ENCODE measurements around the gene GGA1. TPM values are rescaled to one million over a fixed set of nuclear protein-coding genes. Genes with fewer than 3 reads are reported as not detected.
A peak's percentile ranks its signal among the peaks of the same experiment; 100 is the strongest.

The GGA1 gene, protein sequence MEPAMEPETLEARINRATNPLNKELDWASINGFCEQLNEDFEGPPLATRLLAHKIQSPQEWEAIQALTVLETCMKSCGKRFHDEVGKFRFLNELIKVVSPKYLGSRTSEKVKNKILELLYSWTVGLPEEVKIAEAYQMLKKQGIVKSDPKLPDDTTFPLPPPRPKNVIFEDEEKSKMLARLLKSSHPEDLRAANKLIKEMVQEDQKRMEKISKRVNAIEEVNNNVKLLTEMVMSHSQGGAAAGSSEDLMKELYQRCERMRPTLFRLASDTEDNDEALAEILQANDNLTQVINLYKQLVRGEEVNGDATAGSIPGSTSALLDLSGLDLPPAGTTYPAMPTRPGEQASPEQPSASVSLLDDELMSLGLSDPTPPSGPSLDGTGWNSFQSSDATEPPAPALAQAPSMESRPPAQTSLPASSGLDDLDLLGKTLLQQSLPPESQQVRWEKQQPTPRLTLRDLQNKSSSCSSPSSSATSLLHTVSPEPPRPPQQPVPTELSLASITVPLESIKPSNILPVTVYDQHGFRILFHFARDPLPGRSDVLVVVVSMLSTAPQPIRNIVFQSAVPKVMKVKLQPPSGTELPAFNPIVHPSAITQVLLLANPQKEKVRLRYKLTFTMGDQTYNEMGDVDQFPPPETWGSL
- polyA plus RNA-seq (2013, experiment 1 of 4) = 64.5 TPM
- 66.6 TPM for polyA plus RNA-seq (2013, experiment 2 of 4)
- 51.9 TPM for polyA plus RNA-seq (2013, experiment 3 of 4)
- 56.1 TPM for polyA plus RNA-seq (2013, experiment 4 of 4)

DNA sequence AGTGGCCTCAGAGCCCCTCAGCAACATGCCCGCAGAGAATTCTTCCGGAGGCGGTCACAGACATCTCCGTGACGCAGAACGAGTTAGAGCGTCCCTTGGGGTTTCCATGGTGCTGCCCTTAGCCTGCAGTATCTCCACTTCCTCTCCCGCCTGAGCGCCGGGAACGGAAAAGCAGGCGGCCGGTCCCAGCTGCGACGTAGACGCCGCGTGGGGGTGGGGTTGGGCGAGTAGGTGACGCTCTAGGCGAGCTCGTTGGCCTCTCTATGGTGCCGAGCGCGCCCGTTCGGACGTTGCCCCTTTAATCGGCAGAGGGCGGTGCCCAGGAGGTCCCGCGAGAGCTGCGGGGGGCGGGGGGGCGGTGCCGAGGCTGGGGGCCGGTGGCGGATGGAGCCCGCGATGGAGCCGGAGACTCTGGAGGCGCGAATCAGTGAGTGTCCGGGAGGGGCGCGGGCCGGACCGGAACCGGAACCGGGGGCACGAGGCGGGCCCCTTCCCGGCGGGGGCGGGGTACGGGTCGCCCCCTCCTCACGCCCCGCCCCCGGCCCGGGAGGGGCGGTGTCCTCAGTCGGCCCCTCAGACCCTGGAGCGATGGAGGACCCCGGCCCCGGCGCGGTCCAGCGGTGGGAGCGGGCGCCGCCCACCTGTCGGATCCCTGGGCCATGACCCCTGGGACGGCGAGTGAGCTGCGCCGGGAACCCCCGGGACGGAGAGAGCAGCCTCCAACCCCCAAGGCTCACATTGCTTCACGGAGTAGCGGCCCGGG is at the start of gene GGA1:
Gene GGA1 (plus strand): TSS at position 358 of the 763 bp plus-strand sequence. CDS start 27 bp downstream, at position 385.
- Histone ChIP-seq H3K27me3 (ENCODE audit: control insufficient read depth, insufficient read depth, low read length, poor library complexity, severe bottlenecking) (no peaks in the 10 kb centered on the region), H3K36me3 (ENCODE audit: control insufficient read depth, insufficient read depth, low read length) (no peaks in the 10 kb centered on the region), H3K4me1 (ENCODE audit: control insufficient read depth, insufficient read depth, low read length) (peaks cover 9% of the 10 kb centered on the region), H3K4me3 (ENCODE audit: insufficient read depth, low read depth, low read length) (peak within 1 kb of the TSS; percentile 82), H3K27ac (ENCODE audit: insufficient read depth, low read depth, low read length, poor library complexity, severe bottlenecking) (peak within 1 kb of the TSS; percentile 98), H3K9me3 (ENCODE audit: control insufficient read depth, low read length) (no peaks in the 10 kb centered on the region)
- 0% methylated on average over 82 of the region's 82 CpGs for WGBS, 2 experiments

DNA sequence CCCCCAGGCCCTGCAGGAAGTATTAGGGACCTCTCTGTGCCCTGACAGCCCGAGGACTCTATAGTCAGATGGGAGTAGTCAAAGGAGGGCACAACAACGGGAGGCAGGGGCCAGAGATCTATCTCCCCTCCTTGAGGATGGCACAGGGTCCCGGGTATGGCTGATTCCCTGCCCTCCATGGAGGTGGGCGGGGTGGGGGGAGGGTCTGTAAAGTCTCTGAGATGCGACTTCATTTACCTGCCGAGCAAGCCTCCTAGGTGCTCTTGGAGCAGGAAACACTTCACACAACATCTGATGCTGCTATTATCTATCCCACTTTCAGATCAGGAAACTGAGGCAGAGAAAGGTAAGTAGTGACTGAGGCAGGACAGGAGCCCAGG is 49.1 kb upstream of the GGA1 start:
- Histone ChIP-seq H3K4me3 (ENCODE audit: insufficient read depth, low read depth, low read length) (no peak overlapping the region), H3K27me3 (ENCODE audit: control insufficient read depth, insufficient read depth, low read length, poor library complexity, severe bottlenecking) (peaks cover 30% of the 10 kb centered on the region), H3K27ac (ENCODE audit: insufficient read depth, low read depth, low read length, poor library complexity, severe bottlenecking) (no peak overlapping the region), H3K4me1 (ENCODE audit: control insufficient read depth, insufficient read depth, low read length) (peaks cover 24% of the 10 kb centered on the region), H3K36me3 (ENCODE audit: control insufficient read depth, insufficient read depth, low read length) (no peaks in the 10 kb centered on the region), H3K9me3 (ENCODE audit: control insufficient read depth, low read length) (no peaks in the 10 kb centered on the region)
- WGBS, 2 experiments = 54 to 56% methylated on average over 6 of the region's 6 CpGs

DNA sequence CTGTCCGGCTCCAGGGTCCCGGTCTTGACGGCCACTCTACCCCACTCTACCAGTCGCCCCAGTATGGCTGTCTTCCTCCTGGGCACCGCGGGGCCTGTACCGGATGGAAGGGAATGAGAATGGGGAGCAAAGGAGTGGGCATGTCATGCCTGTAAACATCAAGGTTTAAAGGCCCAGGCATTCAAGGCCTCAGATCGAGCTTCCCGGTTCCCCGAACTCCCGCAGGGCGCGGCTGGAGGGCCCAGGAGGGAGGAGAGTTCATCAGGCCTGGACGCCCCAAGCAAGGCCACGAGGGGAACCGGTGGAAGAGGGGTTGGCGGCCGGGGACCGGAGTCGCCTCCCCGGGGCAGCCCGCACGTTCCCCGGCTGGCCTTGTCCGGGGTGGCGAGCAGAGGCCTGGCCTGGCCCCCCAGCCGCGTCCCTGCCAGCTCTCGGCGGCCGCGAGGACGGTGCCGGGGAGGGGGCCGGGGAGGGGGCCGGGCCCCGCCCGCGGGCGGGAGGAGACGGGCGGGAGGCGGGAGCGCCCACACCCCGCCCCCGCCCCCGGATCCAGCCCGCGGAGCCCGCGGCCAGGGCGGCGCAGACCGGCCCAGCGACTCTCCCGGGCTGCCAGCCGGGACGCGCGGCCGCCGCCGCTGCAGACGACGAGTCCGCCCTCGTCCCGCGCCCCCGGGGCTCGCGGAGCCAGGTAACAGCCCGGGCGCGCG is 48.6 kb upstream of the GGA1 start, which contains the start of gene CDC42EP1:
Gene CDC42EP1 (plus strand): TSS at position 580 of the 707 bp plus-strand sequence. CDS start 5,870 bp downstream, outside the sequence.
- H3K27me3 ChIP-seq (ENCODE audit: control insufficient read depth, insufficient read depth, low read length, poor library complexity, severe bottlenecking) = peaks cover 30% of the 10 kb centered on the region
- peaks cover 24% of the 10 kb centered on the region for H3K4me1 ChIP-seq (ENCODE audit: control insufficient read depth, insufficient read depth, low read length)
- H3K9me3 ChIP-seq (ENCODE audit: control insufficient read depth, low read length) = no peaks in the 10 kb centered on the region
- H3K36me3 ChIP-seq (ENCODE audit: control insufficient read depth, insufficient read depth, low read length) = no peaks in the 10 kb centered on the region
- 4% methylated on average over 76 of the region's 76 CpGs for WGBS, 2 experiments
- no peak within 1 kb of the TSS for H3K27ac ChIP-seq (ENCODE audit: insufficient read depth, low read depth, low read length, poor library complexity, severe bottlenecking)
- peak within 1 kb of the TSS; percentile 50 for H3K4me3 ChIP-seq (ENCODE audit: insufficient read depth, low read depth, low read length)

DNA sequence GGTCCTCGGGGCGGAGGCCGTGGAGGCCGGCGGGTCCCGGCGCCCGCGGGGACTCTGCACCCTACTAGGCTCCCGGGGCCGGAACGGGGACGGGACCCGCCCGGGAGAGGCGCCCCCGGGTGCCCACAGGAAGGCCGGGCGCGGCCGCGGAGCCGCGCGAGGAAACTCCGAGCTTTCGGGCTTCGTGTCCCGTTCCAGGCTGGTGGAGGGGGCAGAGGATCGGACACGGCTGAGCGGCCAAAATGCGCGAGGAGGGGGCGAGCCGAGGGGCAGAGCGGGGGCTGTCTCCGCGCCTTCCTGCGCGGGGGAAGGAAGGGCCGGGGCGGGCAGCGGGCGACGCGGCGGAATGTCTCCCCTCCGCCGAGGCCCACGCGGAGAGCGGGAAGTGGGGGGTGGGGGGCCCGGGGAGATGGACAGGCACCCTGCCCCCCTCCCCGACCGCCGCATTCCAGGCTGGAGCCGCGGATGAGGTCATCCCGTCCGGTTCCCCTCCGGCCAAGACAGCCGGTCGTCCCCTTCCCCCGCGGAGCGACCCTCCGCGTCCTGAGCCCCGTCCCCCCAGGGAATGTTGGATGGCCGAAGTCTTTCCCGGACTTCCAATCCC is 47.9 kb upstream of the GGA1 start:
- H3K4me3 ChIP-seq (ENCODE audit: insufficient read depth, low read depth, low read length) = peak overlapping the region; percentile 50
- no peak overlapping the region for H3K27ac ChIP-seq (ENCODE audit: insufficient read depth, low read depth, low read length, poor library complexity, severe bottlenecking)
- H3K9me3 ChIP-seq (ENCODE audit: control insufficient read depth, low read length) = no peaks in the 10 kb centered on the region
- peaks cover 30% of the 10 kb centered on the region for H3K27me3 ChIP-seq (ENCODE audit: control insufficient read depth, insufficient read depth, low read length, poor library complexity, severe bottlenecking)
- WGBS, 2 experiments = 1% methylated on average over 72 of the region's 72 CpGs
- H3K4me1 ChIP-seq (ENCODE audit: control insufficient read depth, insufficient read depth, low read length) = peaks cover 24% of the 10 kb centered on the region
- no peaks in the 10 kb centered on the region for H3K36me3 ChIP-seq (ENCODE audit: control insufficient read depth, insufficient read depth, low read length)

DNA sequence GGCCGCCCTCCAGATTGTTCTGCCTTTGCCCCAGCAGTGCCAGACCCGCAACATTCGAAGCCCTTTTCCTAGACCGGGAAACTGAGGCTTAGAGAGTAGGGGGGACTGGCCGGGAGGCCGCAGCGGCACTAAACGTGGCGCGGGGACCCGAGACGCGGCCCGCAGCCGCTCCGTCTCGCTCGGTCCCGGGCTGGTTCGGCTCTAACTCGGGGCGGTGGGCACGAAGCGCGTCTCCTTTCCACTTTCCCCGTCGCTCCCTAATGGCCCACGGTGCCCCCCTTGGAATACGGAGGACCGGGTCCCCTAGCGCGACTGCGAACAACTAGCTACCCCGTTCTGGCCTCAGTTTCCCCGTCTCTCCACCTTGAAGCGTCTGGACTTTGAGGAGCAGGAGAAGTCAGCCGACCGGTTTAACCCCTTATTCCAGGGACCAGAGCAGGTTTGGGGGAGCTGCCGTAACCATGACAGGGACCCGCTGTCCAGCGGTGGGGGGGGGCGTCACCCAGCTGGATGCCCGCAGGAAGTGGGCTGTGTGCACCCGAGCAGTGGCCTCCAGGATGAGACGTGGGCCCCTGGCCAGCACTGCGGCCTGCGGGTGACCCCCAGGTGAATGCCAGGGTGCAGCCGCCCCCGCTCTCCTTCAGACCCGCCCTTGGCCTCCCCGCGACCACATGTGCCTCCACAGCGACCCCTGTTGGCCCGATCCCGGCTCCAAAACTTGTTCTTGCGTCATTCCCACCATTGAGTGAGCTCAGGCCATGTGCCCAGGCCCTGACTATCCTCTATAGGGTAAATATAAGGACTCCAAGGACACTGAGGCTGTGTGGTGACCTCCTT is 47.2 kb upstream of the GGA1 start:
- Histone ChIP-seq H3K27ac (ENCODE audit: insufficient read depth, low read depth, low read length, poor library complexity, severe bottlenecking) (no peak overlapping the region), H3K4me3 (ENCODE audit: insufficient read depth, low read depth, low read length) (peak overlapping the region; percentile 50), H3K4me1 (ENCODE audit: control insufficient read depth, insufficient read depth, low read length) (peaks cover 19% of the 10 kb centered on the region), H3K27me3 (ENCODE audit: control insufficient read depth, insufficient read depth, low read length, poor library complexity, severe bottlenecking) (peaks cover 30% of the 10 kb centered on the region), H3K9me3 (ENCODE audit: control insufficient read depth, low read length) (no peaks in the 10 kb centered on the region), H3K36me3 (ENCODE audit: control insufficient read depth, insufficient read depth, low read length) (no peaks in the 10 kb centered on the region)
- WGBS, 2 experiments = 3% methylated on average over 56 of the region's 56 CpGs

DNA sequence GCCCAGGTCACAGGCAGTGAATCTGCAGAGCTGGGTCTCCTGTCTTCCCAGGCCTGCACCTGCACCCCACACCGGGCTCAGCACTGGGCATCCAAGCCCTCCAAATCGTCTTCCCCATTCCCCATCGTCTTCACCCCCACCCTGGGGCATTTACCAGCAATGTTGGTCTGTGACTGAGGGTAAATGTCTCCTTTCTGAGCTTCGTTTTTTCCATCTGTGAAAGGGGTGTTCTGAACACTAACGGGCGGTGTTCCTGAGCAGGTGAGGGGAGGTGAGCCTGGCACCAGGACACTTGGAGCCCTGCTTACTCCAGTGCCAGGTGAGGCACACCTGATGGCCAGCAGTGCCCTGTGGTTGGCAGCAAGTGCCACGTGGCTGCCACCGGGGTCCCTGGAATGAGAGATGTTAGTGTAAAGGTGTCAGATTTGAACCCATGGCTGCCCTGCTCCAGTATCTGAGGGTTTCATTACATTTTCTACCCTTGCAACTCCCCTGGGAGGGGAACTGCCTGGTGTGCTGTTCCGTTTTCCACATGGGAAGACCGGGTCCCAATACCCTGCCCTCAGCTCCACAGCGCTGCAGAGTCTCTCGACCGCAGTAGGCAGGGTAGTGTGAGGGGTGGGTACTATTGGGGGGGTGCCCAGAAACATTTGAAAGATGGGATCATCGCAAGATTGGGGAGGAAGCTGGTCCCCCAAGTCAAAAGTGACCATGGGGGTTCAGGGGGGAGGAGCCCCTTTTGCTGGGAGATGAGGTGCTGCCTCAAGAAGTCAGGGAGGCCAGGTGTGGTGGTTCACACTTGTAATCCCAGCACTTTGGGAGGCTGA is 46.4 kb upstream of the GGA1 start:
- H3K36me3 ChIP-seq (ENCODE audit: control insufficient read depth, insufficient read depth, low read length) = no peaks in the 10 kb centered on the region
- H3K4me1 ChIP-seq (ENCODE audit: control insufficient read depth, insufficient read depth, low read length) = peaks cover 13% of the 10 kb centered on the region
- no peak overlapping the region for H3K4me3 ChIP-seq (ENCODE audit: insufficient read depth, low read depth, low read length)
- 91 to 92% methylated on average over 14 of the region's 14 CpGs for WGBS, 2 experiments
- H3K27me3 ChIP-seq (ENCODE audit: control insufficient read depth, insufficient read depth, low read length, poor library complexity, severe bottlenecking) = peaks cover 30% of the 10 kb centered on the region
- no peak overlapping the region for H3K27ac ChIP-seq (ENCODE audit: insufficient read depth, low read depth, low read length, poor library complexity, severe bottlenecking)
- H3K9me3 ChIP-seq (ENCODE audit: control insufficient read depth, low read length) = no peaks in the 10 kb centered on the region

DNA sequence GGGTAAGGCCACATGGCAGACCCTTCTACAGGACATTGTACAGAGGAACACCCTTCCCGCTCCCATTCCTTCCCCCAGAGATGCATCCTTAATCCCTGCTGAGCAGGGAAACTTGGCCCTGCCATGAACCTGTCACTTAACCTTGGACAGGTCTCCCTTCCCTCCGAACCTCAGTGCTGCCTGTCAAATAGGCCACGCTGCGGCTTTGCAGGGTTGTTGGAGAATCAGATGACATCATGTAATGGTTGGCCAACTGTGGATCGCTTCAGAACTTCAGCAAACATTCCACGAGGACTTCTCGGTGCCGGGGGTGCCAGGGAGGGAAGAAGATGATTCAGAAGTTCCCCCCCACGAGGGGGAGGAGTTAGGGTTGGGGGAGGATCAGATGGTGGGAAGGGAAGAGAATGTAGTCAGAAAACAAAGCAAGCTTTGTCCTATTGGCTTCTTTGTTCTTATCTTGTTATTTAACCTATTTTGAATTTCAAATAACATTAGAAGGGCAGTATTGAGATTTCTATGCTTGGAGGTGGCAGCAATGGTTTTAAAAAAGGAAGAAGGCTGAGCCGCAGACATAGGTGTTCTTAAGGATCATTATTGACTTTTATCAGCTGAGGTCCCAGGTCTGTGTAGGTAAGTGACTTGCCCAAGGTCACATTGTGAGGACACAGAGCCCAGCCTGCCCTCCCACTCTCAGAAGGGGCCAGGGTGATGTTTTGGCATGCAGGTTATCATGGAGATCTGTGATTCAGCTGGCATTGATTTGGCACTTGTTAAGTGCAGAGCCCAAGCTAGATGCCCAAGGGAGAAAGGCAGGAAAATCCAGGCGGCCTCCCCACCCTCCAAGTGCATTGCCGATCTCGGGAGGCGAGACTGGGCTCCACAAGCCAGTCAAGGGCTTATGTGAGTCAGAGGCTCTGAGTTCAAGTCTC is 45.2 kb upstream of the GGA1 start:
- H3K4me1 ChIP-seq (ENCODE audit: control insufficient read depth, insufficient read depth, low read length) = peaks cover 13% of the 10 kb centered on the region
- WGBS, 2 experiments = 61 to 66% methylated on average over 14 of the region's 14 CpGs
- H3K27ac ChIP-seq (ENCODE audit: insufficient read depth, low read depth, low read length, poor library complexity, severe bottlenecking) = no peak overlapping the region
- no peak overlapping the region for H3K4me3 ChIP-seq (ENCODE audit: insufficient read depth, low read depth, low read length)
- no peaks in the 10 kb centered on the region for H3K9me3 ChIP-seq (ENCODE audit: control insufficient read depth, low read length)
- no peaks in the 10 kb centered on the region for H3K36me3 ChIP-seq (ENCODE audit: control insufficient read depth, insufficient read depth, low read length)
- peaks cover 30% of the 10 kb centered on the region for H3K27me3 ChIP-seq (ENCODE audit: control insufficient read depth, insufficient read depth, low read length, poor library complexity, severe bottlenecking)

Measured in ectodermal cell (in vitro differentiated cells).